ENCODE data around the gene WNK1. TPM values are rescaled to one million over a fixed set of nuclear protein-coding genes. Genes with fewer than 3 reads are reported as not detected.

The WNK1 gene
- total RNA-seq, 1 donor from 2014 or later, result 366 TPM

DNA sequence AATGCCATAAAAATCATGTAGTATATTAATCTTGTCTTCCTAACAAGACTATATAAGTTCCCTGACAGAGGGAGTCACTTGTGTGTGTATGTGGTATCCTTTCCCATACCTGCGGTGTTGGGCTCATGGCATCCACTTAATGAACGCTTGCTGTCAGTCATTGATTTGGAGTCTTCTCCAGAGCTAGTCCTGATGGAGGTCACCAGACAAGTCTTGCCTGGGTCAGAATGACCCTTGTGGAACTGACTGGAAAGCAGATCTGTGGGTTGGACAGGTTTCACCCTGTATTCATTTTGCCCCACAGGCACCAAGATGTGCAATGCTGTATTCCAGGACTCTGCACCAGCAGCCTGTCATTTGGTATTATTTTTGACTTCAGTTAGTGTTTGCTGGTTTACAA is 27.3 kb upstream of the WNK1 start:
- H3K9me3 ChIP-seq, result no peaks in the 10 kb centered on the region
- DNase-seq (ENCODE audit: extremely low spot score in 2 of 2), result no peak
- H3K27ac ChIP-seq, result no peak overlapping the region
- TF ChIP-seq, protein P1, sequence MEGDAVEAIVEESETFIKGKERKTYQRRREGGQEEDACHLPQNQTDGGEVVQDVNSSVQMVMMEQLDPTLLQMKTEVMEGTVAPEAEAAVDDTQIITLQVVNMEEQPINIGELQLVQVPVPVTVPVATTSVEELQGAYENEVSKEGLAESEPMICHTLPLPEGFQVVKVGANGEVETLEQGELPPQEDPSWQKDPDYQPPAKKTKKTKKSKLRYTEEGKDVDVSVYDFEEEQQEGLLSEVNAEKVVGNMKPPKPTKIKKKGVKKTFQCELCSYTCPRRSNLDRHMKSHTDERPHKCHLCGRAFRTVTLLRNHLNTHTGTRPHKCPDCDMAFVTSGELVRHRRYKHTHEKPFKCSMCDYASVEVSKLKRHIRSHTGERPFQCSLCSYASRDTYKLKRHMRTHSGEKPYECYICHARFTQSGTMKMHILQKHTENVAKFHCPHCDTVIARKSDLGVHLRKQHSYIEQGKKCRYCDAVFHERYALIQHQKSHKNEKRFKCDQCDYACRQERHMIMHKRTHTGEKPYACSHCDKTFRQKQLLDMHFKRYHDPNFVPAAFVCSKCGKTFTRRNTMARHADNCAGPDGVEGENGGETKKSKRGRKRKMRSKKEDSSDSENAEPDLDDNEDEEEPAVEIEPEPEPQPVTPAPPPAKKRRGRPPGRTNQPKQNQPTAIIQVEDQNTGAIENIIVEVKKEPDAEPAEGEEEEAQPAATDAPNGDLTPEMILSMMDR (IDR thresholded peaks at IDR 0.05), result no peak
- TF ChIP-seq POLR2AphosphoS5 (IDR thresholded peaks at IDR 0.05; ENCODE audit: insufficient read depth in 1 of 2, low read depth in 1 of 2) (no peak), POLR2A (IDR thresholded peaks at IDR 0.05) (no peak)
- no peaks in the 10 kb centered on the region for H3K27me3 ChIP-seq
- peaks cover 16% of the 10 kb centered on the region for H3K4me1 ChIP-seq
- no peaks in the 10 kb centered on the region for H3K36me3 ChIP-seq
- intact Hi-C loops (cut with DNase I), result no loop called here
- no peak overlapping the region for H3K4me3 ChIP-seq

DNA sequence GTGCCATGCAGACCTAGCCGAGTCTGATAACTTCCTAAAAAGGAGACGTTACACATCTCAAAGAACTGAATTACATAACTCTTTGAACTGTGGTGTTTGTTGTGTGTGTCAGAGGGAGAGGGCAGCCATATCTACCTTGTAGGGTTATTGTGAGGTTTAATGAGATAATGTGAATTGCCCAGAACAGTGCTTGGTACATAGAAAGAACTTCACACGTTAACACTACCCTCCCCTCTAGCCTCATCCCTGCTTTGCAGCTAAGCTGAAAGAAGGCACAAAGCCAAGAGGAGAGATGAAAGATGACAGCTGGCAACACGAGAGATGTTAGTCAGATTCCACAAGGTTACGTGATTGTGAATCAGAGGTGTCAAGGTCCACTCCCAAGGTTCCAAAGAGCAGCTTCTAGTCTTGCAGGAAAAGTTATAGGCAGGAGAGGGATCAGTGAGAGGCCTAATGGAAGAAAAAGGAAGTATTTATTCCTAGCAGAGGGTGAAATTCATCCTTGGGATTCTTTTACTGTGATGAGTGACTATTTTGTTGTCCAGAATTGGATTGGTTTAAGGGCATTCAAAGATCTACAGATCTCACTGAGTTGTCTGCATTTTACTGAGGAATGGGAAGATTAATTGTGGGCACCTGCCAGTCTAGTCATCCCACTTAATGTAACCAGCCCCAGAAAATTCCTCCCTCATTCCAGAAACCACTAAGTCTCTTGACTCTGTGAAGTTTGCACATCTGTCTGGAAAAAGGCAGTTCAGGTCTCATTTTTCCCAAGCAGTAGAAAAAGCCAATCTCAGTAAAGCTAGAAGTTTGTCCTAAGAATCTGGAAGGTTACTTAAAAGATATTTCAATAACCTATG is 25.9 kb upstream of the WNK1 start:
- intact Hi-C loops (cut with DNase I), result no loop called here
- H3K4me1 ChIP-seq, result peaks cover 16% of the 10 kb centered on the region
- H3K27me3 ChIP-seq, result no peaks in the 10 kb centered on the region
- DNase-seq (ENCODE audit: extremely low spot score in 2 of 2), result no peak
- no peak overlapping the region for H3K4me3 ChIP-seq
- no peaks in the 10 kb centered on the region for H3K9me3 ChIP-seq
- TF ChIP-seq, protein P1 (IDR thresholded peaks at IDR 0.05), result no peak
- TF ChIP-seq POLR2AphosphoS5 (IDR thresholded peaks at IDR 0.05; ENCODE audit: insufficient read depth in 1 of 2, low read depth in 1 of 2), result peak in 1 of 2 donors; percentile 38
- H3K36me3 ChIP-seq, result no peaks in the 10 kb centered on the region
- no peak overlapping the region for H3K27ac ChIP-seq

DNA sequence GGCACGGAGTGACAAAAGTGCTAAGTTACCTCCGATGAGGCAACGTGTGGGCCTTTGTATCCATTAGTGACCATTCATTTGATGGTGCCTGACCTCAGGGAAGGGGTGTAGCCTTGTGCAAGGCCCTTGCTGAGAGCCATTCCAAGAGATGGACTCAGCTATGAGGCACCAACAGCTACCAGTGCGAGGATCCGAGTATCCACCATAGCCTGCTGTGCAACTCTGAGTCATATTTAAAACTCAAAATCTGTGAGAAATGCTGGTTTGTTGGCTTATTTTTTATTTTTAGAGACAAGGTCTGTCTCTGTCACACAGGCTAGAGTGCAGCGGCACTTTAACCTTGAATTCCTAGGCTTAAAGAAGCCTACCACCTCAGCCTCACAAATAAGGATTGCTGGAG is 25.1 kb upstream of the WNK1 start:
- Histone ChIP-seq H3K36me3 (no peaks in the 10 kb centered on the region), H3K4me3 (no peak overlapping the region), H3K27ac (no peak overlapping the region), H3K4me1 (peaks cover 16% of the 10 kb centered on the region), H3K9me3 (no peaks in the 10 kb centered on the region), H3K27me3 (no peaks in the 10 kb centered on the region)
- TF ChIP-seq POLR2AphosphoS5 (IDR thresholded peaks at IDR 0.05; ENCODE audit: insufficient read depth in 1 of 2, low read depth in 1 of 2) (no peak), POLR2A (IDR thresholded peaks at IDR 0.05) (no peak)
- TF ChIP-seq, protein P1 (IDR thresholded peaks at IDR 0.05), result no peak
- intact Hi-C loops (cut with DNase I), result no loop called here
- no peak for DNase-seq (ENCODE audit: extremely low spot score in 2 of 2)

DNA sequence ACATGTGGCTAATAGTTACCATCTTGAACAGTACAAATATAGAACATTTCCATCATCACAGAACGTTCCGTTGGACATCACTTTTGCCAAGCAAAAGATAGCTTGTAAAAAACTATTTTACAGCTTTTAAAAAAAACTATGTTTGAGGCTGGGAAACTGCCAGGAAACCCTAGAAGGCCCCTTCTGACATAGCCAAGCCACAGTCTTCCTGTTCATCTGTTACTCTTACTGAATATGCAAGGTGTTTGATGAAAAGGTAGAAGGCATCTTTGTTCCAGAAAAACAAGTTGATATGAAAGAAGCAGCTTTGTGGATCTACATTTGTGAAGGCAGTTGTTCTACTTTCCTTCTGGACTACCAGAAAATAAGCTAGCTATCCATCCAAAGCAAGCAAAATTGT is 23.6 kb upstream of the WNK1 start:
- Histone ChIP-seq H3K27me3 (no peaks in the 10 kb centered on the region), H3K4me3 (no peak overlapping the region), H3K9me3 (no peaks in the 10 kb centered on the region), H3K36me3 (no peaks in the 10 kb centered on the region), H3K4me1 (peaks cover 16% of the 10 kb centered on the region), H3K27ac (no peak overlapping the region)
- no peak for DNase-seq (ENCODE audit: extremely low spot score in 2 of 2)
- intact Hi-C loops (cut with DNase I), result no loop called here
- TF ChIP-seq POLR2AphosphoS5 (IDR thresholded peaks at IDR 0.05; ENCODE audit: insufficient read depth in 1 of 2, low read depth in 1 of 2), result no peak
- TF ChIP-seq, protein P1 (IDR thresholded peaks at IDR 0.05), result no peak
- no peak for TF ChIP-seq POLR2A (IDR thresholded peaks at IDR 0.05)

DNA sequence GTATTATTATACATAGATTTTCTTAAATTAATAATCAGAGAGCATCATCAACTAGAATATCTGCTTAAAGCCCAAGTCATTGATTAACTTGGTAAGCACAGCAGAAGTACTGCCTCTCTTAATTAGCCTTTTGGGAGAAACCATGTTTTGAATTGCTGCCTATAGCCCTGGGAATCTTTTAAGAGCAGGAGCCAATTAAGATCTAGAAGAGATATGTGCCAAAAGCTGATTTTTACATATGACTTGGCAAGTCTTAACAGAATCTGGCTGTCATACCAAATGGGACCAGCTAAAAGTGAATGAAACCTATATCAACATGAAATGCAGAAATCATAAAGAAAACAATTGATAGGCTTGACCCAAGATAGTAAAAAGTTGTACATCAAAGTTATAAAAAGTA is 23.2 kb upstream of the WNK1 start:
- Histone ChIP-seq H3K27ac (no peak overlapping the region), H3K36me3 (no peaks in the 10 kb centered on the region), H3K27me3 (no peaks in the 10 kb centered on the region), H3K9me3 (no peaks in the 10 kb centered on the region), H3K4me1 (peaks cover 16% of the 10 kb centered on the region), H3K4me3 (no peak overlapping the region)
- intact Hi-C loops (cut with DNase I), result no loop called here
- TF ChIP-seq, protein P1 (IDR thresholded peaks at IDR 0.05), result no peak
- TF ChIP-seq POLR2AphosphoS5 (IDR thresholded peaks at IDR 0.05; ENCODE audit: insufficient read depth in 1 of 2, low read depth in 1 of 2) (no peak), POLR2A (IDR thresholded peaks at IDR 0.05) (no peak)
- DNase-seq (ENCODE audit: extremely low spot score in 2 of 2), result no peak

Data from vagina (tissue), 2 donors.